Epithelial cell of prostate (primary cell): ENCODE measurements around the gene MSMB.
A peak's percentile ranks its signal among the peaks of the same experiment; 100 is the strongest.
"Not testable (repeated sequence)": the region's sequence is repeated elsewhere in the genome, so short reads cannot be mapped to it uniquely, and the experiment has no call there.

Experiments
- DNase-seq: peaks from one replicate; pipeline ENCODE4 v3.0.0-alpha.2; 2011; ENCODE audit warnings: low read depth, low spot score
- H3K27ac ChIP-seq: fragments of 450-650 bp; 2 replicates; pipeline ENCODE4 v1.5.1; 2017; ENCODE audit warnings: mild to moderate bottlenecking

Gene MSMB

DNA sequence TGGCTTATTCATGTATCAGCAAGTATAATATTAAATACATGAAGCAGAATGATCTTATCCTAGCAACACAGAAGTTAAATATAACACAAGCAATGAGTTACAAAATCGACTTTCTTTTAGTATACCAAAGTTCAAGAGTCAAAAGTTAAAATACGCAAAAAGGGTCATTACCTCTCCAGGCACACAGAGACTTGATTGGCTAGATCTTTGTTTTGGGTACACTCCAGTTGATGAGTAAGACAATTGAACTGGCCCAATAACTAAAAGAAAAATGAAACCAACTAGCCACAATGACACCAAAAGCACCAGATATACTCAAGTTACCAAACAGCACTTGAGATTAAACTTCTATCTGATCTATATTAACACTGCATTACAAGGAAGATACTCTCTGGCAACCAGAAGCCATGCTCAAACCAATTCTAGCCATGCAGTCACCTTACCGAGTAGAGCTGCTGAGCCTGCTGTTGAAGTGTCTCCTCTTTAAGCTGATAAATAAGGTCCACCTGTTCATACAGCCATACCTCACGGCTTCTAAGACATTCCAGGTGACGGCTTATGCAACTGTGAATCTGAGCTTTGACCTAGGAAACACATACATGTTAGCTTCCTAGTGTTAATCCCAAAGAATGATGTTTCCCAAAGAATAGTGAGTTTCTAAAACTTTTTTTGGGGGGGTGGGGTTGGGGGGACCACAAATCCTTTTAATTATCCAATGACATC is 31.2 kb downstream of the MSMB start:
- no peak overlapping the region for H3K27ac ChIP-seq
- DNase-seq = no peak

DNA sequence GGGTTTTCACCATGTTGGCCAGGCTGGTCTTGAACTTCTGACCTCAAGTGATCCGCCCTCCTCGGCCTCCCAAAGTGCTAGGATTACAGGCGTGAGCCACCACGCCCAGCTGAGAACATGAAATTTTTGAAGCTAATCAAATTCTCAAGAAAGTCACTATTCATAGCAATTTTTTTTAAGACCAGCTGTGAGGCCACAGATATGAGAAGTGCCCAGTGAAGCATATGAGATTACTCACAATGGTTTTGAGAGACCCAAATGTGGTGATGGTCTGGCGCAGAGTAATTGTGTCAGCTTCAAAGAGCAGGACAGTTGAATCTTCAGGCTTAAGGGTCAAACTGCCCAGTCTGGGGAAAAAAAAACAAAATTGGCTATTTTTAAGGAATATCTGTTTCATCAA is 31.9 kb downstream of the MSMB start:
- no peak overlapping the region for H3K27ac ChIP-seq
- no peak for DNase-seq

DNA sequence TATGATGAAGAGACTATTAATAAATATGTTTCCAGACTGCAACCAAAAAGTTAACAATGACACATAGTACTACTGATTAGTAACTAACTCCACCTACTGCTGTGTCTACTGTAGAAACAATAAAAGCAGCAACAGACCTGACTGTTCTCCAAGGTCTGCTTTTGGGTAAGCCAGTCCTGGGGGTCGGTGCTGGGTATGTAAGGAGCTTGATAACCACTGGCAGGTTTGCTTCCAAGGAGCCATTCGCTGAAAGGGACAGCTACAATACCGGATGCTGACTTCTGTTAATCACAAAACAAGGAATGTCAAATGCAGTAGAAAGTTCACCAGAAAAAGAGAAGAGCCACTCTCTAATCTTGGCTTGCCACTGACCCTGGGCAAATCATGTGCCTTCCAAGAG is 33.3 kb downstream of the MSMB start:
- H3K27ac ChIP-seq = no peak overlapping the region
- DNase-seq = no peak

DNA sequence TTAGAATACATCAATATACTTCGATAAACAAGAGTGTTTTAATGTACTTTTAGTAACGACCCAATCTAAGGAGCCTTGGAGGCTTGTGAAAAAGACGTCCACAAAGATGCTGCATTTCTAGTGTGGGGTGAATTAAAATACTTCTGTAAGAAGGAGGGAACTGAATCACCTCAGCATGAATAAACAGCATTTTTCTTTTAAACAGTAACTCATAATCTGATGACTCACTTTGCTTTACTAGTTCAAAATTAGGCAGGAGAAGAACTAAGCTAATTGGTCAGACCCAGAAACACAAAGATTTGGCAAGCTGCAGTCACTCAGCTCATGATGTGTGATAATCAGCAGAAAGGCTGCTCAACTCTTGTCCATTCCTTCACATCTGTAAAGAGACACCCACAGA is 39.9 kb downstream of the MSMB start:
- DNase-seq = peak; percentile 24
- peak overlapping the region; percentile 4 for H3K27ac ChIP-seq

DNA sequence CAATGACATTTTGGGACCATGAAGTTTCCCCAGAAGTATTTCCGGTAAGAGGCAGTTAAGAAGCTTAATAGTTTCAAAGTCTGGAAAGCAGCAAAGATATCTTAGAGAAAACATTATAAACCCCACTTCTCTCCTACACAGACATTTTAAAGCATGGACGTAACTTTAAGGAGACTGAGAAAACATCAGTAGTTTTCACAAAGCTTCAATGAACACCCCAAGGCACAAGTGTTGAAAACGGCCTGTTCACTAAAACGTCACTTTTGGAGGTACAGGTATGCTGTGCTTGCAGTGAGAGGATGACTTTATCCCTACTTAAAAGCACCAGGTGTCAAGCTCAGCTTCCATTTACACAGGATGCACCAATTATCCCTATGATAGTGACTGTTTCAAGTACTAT is 40.7 kb downstream of the MSMB start:
- DNase-seq = no peak
- no peak overlapping the region for H3K27ac ChIP-seq

DNA sequence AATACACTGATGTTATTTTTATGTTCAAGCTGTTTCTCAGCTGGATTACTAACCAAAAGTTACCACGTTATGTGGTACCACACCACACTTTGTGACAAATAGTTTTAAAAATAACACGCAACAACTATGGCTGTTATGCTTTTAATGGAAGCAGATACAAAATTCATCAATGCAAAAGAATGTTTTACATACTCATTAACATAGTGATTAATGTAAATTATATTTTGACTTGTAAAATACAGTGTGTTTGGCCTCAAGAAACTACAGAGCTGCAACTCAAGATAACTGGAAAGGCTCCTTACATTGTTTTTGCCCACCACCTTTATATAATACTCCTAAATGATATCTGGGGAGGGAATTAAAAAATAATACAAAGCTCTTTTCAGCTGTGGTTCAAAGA is 41.1 kb downstream of the MSMB start:
- no peak overlapping the region for H3K27ac ChIP-seq
- DNase-seq = no peak

DNA sequence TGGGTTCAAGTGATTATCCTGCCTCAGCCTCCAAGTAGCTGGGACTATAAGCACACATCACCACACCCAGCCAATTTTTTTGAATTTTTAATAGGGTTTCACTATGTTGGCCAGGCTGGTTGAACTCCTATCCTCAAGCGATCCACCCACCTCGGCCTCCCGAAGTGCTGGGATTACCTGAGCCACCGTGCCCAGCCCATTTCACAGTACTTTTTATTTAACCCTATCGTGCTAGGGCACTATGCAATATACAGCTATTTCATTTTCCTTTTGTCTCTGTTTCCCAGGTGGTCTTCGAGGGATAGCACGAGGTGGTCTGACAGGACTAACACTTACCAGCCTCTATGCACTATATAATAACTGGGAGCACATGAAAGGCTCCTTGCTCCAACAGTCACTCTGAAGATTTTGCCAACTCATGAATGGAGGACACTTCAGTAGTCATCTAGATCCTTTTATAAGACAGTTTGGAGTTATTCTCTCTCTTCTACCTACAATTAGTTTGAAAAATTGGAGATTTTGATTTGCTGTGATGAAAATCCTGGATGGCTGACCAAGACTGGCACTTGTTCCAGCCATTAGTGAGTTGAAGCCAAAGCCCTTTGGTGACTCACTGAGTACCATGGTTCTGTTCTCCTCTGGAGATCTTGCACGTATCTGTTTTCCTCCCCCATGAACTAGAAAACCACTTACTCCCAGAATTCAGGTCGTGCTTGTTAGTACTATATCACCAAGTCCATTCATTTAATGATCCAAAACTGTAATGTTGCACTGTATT is 43.0 kb downstream of the MSMB start:
- no peak for DNase-seq
- H3K27ac ChIP-seq = no peak overlapping the region

DNA sequence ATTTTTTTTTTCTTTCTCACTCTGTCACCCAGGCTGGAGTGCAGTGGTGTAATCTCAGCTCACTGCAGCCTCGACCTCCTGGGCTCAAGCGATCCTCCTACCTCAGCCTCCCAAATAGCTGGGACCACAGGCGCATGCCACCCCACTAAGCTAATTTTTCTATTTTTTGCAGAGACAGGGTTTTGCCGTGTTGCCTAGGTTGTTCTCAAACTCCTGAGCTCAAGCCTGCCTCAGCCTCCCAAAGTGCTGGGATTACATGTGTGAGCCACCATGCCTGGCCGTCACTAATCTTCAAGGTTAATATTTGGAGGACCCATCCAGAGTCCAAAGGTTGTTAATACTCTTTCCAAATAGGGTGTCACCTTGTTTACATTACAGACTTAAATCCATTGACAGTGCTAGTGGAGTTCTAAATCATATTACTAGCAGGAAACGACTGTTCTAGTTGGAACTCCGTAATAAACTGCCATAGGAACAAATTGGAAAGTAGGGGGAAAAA is 43.8 kb downstream of the MSMB start:
- H3K27ac ChIP-seq, DNase-seq: not testable (repeated sequence)

DNA sequence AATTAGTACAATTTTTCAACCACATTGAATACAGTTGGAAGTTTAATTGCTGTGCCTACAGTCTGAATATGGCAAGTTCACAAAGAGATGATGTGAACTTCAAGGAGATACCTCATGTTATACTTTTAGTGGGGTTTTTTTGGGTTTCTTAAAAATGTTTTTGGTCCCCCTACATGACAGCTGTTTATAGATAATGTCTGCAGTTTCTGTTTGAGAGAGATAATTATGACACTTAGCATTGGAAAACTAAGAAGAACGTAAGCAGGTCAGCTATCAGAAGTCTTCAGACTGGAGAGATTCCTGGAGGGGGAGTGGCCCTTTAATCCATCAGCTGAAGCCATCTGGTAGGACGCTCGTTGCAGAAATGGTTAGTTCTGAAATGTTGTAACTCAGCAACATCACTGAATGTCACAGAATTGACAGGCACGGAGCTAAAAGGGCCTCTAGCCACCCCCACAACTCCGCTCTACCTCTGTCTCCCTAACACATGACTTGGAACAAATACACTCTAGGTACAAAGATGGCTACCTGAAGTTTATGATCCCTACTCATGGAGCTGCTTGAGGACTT is 44.8 kb downstream of the MSMB start:
- H3K27ac ChIP-seq = no peak overlapping the region
- DNase-seq = no peak

DNA sequence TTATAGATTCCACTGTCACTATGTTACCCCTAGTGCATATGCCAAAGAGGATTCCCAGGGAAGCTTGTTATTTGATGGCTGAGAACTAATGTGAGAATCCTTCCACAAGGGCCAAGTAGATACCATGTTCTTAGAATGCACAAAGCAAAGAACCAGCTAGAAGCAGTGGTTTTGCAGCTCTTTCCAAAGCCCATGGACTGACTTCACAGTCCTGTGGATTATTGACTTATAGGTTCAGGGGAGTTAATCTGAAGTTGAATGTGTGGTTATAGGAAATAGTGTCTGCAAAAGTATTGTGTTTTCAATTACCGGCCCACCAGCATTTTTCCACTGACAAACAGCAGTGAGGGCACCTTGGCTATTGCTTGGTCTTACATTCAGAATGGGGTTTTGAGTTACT is 45.5 kb downstream of the MSMB start:
- DNase-seq = no peak
- no peak overlapping the region for H3K27ac ChIP-seq

DNA sequence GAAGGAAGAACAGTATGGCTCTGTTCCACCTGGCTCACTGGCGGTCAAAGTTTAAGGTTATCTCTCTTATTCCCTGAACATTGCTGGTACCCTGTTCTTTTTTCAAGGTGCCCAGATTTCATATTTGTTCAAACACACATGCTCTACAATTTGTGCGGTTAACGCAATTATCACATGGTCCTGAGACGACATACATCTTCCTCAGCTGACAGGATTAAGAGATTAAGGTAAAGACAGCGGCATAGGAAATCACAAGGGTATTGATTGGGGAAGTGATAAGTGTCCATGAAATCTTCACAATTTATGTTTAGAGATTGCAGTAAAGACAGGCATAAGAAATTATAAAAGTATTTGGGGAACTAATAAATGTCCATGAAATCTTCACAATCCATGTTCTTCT is 46.1 kb downstream of the MSMB start:
- DNase-seq, H3K27ac ChIP-seq: not testable (repeated sequence)

DNA sequence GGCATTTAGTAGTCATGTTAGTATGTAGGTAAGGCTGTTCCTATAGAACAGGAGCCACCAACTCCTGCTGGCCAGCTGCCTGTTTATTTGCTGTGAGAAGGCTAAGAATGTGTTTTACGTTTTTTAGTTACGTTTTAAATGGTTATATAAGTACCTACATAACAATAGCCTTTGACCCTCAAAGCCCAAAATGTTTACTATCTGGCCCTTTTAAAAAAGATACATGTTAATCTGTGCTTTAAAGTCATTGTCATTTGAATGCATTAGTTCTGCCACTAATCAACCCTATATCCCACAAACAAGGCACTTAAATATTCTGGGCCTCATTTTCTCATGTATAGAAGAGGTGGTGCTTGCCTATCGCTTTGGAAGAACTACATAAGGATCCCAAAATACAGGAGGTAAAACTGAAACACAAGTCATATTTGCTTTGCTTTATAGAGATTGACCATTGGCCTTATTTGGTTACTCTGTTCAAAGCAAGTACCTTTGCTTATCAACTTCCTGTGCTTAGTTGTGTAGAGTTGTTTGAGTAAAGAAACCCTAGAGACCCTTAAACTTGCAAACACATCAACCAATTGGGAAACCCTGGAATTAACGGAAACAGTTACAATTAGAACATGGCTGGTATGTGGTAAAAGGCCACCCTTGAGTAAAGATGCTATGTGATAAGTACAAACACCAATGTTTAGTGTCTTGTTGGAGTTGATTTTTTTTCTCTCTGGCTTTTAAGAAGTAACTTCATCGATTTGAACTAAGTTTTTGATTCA is 47.9 kb downstream of the MSMB start:
- DNase-seq = no peak
- H3K27ac ChIP-seq = no peak overlapping the region

DNA sequence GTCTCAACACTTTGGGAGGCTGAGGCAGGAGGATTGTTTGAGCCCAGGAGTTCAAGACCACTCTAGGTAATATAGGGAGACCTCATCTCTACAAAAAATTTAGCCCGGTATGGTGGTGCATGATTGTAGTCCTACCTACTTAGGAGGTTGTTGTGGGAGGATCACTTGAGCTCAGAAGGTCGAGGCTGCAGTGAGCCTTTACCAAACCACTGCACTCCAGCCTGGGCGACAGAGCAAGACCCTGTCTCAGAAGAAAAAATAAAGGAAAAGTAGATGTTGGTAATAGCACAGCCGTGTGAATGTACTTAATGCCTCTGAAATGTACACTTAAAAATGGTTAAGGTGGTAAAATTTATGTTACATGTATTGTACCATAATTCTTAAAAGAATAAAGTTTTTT is 48.5 kb downstream of the MSMB start:
- no peak for DNase-seq
- no peak overlapping the region for H3K27ac ChIP-seq

DNA sequence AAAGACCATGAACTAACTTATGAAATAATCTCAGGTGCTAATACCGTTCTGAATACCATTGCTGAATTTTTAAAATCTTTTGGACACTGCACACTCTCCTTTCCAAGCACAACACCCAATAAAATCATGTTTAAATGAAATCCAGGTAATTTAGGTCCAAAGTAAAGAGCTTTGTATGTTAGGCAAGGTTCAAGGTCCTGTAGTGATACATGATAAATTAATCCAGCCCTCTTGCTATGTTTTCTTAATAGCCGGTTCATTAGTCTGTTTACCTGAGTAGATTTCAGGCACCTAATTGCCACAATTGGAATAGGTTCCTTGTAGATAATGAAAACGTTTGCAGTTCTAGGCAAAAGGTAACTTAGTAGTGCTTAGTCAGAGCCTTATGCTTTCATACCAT is 60.5 kb downstream of the MSMB start:
- not testable (repeated sequence) for DNase-seq, H3K27ac ChIP-seq

DNA sequence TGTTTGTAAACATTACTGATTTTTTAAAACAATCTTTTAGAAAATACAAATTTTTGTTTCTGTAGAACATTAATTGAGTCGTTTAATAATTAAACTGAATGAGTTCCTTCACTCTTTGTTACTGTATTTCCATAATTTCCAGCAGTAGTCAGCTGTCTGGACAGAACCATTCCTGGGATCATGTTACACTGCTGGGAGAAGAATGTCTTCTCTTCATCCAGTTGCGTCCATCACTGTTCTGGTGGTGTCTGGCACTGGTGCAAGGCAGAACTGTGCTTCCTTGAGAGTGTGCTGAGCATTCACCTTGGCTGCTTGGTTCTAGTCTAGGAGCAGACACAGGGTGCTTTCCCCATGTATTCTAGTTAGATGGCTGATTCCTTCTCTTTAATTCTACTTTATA is 61.6 kb downstream of the MSMB start:
- DNase-seq = not testable (repeated sequence)

DNA sequence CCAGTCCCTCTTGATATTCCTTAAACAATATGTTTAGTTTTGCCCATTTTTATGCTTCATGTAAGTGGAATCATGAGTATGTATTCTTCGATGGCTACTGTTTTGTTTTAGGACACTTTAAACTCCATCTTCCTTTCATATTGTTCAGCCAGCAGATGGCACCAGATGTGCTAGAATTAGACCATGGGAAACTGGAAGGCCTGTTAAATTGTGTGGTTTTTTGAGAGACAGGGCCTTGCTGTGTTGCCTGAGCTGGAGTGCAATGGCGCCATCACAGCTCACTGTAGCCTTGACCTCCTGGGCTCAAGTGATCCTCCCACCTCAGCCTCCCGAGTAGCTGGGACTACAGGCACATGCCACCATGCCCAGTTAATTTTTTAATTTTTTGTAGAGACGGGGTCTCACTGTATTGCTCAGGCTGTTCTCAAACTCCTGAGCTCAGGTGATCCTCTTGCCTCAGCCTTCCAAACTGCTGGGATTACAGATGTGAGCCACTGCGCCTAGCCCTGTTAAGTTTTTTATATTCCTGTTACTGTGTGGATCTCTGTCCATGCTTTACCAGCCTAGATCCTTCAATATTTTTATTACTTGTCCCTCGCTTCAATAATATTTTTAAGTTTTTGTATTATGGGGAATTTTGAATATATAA is 62.4 kb downstream of the MSMB start:
- not testable (repeated sequence) for H3K27ac ChIP-seq, DNase-seq

More for the DNA sequence above, 61.6 kb downstream of the MSMB start:
- not testable (repeated sequence) for H3K27ac ChIP-seq
